Frontal cortex (tissue), 4 donors: ENCODE results near the gene TMEM132D. TPM values are rescaled to one million over a fixed set of nuclear protein-coding genes. Genes with fewer than 3 reads are reported as not detected.
"Not testable (repeated sequence)": the region's sequence is repeated elsewhere in the genome, so short reads cannot be mapped to it uniquely, and the experiment has no call there.

Experiments
- DNase-seq, 2 donors: peaks; one replicate each; pipeline ENCODE4 v3.0.0; 2012; ENCODE audit warnings: low spot score in 2 of 2
- FAIRE-seq: peaks from 2 replicates; lab custom pipeline; 2012; peaks lifted over from hg19 to GRCh38; lab: Jason Lieb, UNC
- total RNA-seq: library from RNA; depleted of rRNA; stranded (reverse); fragments of >200 nt; gene quantifications from one replicate; pipeline ENCODE4 v1.2.3, GENCODE V29; 2014
- donor health status: control.
- donor health status: control.
- donor health status: control.

Gene TMEM132D
- total RNA-seq, 1 donor from 2014 or later = 4.1 TPM

GRCh38 chr12:129552996-129553750 is 350.7 kb downstream of the TMEM132D start:
- DNase-seq (no peak), FAIRE-seq (no peak)

DNA sequence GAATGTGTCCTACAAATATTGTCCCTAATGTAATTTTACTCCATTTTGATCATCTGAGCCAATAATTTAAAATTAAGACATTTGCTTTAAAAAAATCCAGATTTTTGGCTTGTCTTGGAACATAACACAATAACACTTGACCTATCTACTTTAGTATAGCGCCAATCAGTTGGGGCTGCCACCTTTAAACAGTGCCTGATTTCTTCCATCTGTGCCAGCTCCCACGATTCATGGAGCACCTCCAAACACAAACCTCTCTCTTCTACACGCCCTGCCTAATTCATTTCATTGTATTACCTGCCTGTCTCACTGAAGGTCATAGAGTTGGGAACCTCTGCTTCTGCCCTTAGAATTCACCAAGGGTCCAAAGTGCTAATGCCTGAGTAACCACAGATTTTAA is 352.4 kb downstream of the TMEM132D start:
- DNase-seq = no peak
- no peak for FAIRE-seq

DNA sequence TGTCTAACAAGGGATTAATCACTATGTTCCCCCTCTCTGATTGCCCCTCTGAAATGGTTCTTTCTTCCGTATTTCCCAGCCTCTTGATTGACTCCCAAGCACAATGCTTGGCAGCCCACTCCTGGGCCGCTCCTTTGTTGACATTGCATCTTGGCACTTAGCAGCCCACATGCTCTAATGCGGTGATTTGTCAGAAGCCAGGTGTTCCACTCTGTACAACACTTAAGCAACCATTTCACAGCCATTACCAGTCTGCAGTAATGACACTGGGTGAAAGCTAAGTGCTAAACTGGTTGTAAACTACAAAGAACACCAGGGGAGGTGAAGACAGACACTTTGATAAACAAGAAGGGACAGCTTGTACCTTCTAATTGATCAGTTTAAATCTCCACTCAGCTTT is 353.5 kb downstream of the TMEM132D start:
- no peak for FAIRE-seq
- no peak for DNase-seq

DNA sequence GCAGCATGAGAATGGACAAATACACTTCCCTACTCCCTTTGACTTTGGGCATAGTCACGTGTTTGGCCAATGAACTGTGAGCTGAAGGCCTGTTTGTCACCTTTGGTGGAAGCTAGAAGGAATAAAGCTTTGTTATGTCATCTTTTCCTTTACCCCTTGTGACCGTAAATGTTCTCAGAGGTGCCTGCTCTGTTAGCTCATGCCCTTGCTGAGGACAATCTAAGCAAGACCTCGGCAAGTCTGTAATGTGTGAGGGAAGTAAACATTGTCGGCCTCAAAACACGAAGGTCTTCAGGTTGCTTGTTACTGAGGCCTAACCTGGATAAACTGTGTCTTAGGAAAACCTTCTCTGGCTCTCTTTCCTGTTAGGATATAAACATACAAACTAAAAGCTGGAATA is 354.2 kb downstream of the TMEM132D start:
- DNase-seq = no peak
- no peak for FAIRE-seq

DNA sequence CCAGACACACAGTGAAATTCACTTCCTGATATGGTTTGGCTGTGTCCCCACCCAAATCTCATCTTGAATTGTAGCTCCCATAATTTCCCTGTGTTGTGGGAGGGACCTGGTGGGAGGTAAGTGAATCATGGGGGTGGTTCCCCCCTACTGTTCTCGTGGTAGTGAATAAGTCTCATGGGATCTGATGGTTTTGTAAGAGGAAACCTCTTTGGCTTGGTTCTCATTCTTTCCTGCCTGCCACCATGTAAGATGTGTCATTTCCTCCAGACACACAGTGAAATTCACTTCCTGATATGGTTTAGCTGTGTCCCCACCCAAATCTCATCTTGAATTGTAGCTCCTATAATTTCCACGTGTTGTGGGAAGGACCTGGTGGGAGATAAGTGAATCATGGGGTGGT is 354.8 kb downstream of the TMEM132D start:
- not testable (repeated sequence) for DNase-seq, FAIRE-seq

DNA sequence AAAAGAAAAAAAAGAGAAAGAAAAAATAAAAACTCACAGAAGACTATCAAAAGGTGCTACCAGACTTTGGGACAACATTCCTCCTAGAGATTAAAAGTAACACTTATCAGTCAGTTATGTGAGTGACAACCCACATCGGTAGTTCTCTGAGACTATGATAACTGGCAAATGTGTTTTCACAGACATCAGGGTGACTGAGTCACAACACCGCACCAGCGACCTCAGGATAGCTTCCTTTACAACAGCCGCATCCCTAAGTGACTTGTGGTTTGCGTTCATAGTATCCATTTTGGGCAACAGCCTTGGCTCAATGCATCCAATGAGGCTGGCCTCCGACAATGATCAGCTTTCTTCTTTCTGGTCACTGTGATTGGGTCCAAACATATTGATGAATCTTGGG is 359.1 kb downstream of the TMEM132D start:
- DNase-seq (no peak), FAIRE-seq (no peak)

DNA sequence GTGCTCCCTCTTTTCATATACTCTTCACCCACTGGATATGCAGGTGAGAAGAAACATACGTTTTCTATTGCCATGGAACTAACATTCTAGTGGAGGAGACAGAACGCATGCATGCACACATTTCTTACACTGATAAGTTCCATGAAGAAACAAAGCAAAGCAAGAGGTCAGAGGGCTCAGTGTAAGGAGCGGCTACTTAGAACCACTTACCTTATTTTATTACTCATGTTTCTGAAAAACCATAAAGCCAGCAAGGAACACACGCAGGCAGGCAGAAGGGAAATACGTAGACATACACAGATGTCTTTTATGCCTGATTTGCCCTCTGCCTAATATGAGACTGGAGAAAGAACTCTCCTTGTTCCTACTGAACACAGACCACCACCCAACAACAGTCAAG is 362.9 kb downstream of the TMEM132D start:
- no peak for FAIRE-seq
- no peak for DNase-seq

DNA sequence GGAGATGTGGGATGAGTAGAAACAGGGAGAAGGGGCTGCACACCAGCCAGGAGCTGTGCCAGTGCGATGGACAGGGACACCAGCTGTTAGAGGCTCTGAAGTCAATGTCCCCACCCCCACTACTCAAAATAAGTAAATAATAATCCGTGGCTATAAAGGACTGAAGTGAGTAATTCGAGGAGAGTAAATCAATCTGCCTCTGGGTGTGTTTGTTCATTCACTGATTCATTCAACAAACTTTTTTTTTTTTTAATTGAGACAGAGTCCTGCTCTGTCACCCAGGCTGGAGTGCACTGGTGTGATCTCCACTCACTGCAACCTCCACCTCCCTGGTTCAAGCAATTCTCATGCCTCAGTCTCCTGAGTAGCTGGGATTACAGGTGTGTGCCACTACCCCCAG is 363.6 kb downstream of the TMEM132D start:
- no peak for FAIRE-seq
- no peak for DNase-seq

GRCh38 chr12:129538724-129539335 is 365.0 kb downstream of the TMEM132D start:
- FAIRE-seq, DNase-seq: not testable (repeated sequence)

DNA sequence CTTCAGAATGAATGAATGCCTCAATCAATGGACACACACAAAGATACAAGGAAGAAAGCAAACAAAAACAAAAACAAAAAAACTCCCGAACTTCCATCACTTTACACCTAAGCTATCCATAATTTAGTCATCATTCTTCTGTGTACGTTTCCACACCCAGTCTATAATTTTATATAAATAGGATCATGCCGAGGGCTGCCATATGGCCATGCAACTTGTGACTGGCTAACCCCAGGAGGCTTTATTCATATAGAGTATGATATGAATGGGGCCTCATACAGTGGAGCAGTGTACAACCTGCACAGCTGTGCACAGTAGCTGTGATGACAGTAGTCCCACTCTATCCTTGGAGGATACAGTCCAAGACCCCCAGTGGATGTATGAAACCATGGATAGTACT is 365.7 kb downstream of the TMEM132D start:
- no peak for DNase-seq
- FAIRE-seq = no peak

GRCh38 chr12:129534966-129535750 is 368.7 kb downstream of the TMEM132D start:
- DNase-seq (no peak), FAIRE-seq (no peak)

GRCh38 chr12:129532707-129533499 is 370.9 kb downstream of the TMEM132D start:
- no peak for FAIRE-seq
- no peak for DNase-seq

DNA sequence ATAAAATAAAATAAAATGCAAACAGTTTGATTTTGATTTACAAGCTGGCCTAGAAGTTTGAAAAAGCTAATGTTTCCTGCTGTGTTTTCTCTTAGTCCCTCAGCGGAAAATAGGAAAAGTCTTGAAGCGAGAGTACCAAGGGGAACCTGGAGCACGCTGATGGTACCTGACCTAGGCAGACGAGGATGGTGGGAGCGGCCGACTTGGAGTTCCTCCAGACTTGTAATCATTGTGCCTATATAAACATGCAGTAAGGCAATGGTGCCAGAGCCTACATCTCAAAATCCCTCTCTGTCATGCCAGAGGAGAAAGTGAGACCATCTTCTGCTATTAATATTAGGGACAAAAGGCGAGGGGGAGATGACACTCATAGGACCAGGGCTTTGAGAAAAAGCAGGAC is 371.7 kb downstream of the TMEM132D start:
- no peak for DNase-seq
- FAIRE-seq = no peak

DNA sequence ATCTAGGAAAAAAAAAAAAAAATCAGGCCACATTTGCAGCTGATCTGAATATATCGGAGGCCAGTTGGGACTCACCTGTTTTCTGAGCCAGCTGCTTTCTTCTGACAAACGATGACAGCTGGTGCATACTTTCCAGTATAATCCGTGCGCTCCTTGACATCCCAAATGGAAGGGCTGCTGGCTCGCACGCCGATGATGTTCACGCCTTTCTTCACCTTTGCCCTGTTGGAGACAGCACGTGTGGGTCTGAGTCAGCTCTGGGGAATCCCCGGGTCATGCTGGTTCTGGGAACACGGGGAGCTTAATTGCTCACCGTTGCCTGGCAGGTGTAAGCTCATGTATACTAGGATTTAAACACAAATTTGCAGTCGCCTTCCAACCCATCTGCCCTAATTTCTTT is 372.8 kb downstream of the TMEM132D start:
- FAIRE-seq (no peak), DNase-seq (no peak)

DNA sequence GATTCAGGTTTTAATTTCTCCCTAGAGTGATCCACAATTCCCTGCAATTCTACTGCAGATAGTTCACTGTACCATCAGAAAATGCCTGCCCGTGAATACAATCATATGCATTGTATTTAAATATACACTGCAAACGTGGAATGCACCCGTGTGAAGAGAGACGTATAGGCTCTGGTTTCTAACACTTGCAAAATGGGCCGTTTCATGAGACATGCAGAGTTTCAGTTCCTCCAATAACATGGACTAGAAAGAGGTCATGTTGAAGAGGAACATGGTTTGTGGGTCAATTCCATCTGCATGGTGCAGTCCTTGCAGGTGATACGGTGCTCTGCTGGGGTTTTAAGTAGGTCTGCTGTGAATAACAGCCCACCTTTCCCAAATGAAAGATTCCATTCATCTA is 373.3 kb downstream of the TMEM132D start:
- no peak for FAIRE-seq
- no peak for DNase-seq

DNA sequence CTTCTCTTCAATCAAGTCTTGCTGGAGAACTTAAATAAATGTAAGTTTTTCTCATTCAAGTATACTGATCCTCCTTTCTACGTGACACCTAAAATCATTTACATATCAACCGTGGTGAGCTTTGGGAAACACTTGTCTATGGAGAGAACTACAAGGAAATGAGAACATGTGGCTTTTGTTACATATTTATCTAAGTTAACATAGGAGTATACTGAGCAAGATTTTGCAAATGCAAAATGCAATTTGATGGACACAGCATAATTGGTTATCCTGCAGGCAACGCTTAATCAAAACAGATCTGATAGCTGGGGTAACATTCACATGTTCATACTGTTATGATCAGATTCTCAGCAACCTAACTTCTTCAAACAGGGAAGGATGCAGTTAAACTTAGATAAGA is 376.3 kb downstream of the TMEM132D start:
- DNase-seq (no peak), FAIRE-seq (no peak)

GRCh38 chr12:129523621-129524020 is 380.2 kb downstream of the TMEM132D start:
- DNase-seq (no peak), FAIRE-seq (no peak)

- FAIRE-seq (no peak), DNase-seq (no peak)
Measured at GRCh38 chr12:129520739-129521138, 383.1 kb downstream of the TMEM132D start.

DNA sequence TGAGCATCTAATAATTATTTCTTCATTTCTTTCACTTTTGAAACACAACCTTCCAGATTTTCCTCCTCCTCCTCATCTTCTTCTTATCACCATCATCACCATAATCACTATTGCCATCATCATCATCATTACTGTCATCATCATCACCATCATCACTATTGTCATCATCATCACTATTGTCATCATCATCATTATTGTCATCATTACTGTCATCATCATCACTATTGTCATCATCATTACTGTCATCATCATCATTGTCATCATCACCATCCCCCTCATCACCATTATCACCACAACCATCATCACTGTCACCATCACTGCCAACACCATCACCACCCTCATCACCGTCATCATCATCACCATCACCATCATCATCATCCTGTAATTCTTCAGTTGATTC is 400.0 kb downstream of the TMEM132D start:
- FAIRE-seq = no peak

DNA sequence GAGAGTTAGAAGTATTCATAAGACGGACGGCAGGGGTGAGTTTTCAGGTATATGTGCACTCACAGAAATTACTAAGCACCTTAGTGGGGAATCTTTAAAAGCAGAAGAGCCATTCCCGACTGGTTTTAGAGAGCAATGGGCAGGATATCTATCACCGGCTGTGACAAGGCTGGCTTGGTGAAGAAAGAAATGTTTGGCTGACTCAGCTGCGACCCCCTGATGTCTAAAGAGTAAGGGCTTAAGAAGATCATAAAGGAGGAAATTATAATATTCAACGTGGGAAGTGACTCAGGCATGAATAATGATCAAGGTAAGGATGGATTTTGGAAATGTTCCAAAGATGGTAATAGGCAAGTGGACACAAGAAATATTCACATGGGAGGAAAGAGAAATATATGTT is 407.6 kb downstream of the TMEM132D start:
- FAIRE-seq (no peak), DNase-seq (no peak)

More for the DNA sequence above, 400.0 kb downstream of the TMEM132D start:
- no peak for DNase-seq
